DND-41 (cell line): ENCODE measurements around the gene TPP2.

Experiments used
- CTCF ChIP-seq: IDR thresholded peaks from 2 replicates; pipeline ENCODE4 v1.5.1; 2012; ENCODE audit warnings: borderline replicate concordance, low read length, moderate library complexity, mild to moderate bottlenecking; ENCODE audit not compliant: poor library complexity, severe bottlenecking; ENCODE audit errors: extremely low read depth
- EZH2 ChIP-seq: IDR thresholded peaks from 3 replicates; pipeline ENCODE4 v1.6.1; 2012; ENCODE audit warnings: borderline replicate concordance, low read depth, mild to moderate bottlenecking, moderate library complexity, low read length, inconsistent platforms; ENCODE audit not compliant: severe bottlenecking

GRCh38 chr13:102587916-102588315 lies 8.9 kb upstream of the TPP2 start:
- TF ChIP-seq CTCF: no peak
- no peak for TF ChIP-seq EZH2
